MM.1S (cell line): ENCODE measurements around the gene KLF8.

Experiments used
- EZH2 ChIP-seq: fragments of 300-600 bp; sonication (generic); optimal IDR thresholded peaks from 2 replicates; pipeline ENCODE3; 2017; ENCODE audit warnings: low read depth, mild to moderate bottlenecking, antibody characterized with exemption, low read length, mixed read lengths
- EZH2phosphoT487 ChIP-seq: fragments of 300-600 bp; sonication (generic); IDR thresholded peaks from 2 replicates; pipeline ENCODE4 v1.6.1; 2018; ENCODE audit warnings: antibody characterized with exemption, low read length
- TF ChIP-seq, protein P1 (sequence below): fragments of 300-600 bp; sonication (generic); IDR thresholded peaks from 2 replicates; pipeline ENCODE4 v1.5.1; 2016; ENCODE audit warnings: antibody characterized with exemption, low read length, mixed read lengths

DNA sequence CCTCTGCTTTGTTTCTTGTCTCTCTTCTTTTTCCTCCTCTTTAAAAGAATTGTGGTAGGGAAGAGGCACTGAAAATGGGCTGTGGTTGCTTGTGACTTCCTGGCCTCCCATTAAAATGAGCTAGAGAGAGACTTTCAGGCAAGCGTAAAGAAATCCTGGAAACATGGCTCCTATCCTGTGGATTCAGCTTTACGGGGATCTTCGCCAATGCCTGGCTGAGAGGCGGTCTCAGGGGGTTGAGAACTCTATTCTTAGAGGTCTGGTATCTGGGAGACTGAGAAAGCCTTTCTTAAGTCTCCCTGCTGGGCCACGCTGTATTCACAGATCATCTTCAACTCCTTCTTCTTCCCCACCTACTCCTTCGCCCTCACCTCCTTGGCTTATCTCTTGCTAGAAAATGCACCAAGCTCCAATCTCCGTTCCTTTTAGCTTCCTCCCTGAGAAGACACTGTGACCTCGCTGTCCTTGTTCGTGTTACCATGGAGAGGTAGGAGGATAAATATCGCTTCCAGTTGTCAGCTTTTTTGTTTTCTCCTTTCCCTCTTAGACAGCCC, 542 bp upstream of the KLF8 start:
- TF ChIP-seq, protein P1, sequence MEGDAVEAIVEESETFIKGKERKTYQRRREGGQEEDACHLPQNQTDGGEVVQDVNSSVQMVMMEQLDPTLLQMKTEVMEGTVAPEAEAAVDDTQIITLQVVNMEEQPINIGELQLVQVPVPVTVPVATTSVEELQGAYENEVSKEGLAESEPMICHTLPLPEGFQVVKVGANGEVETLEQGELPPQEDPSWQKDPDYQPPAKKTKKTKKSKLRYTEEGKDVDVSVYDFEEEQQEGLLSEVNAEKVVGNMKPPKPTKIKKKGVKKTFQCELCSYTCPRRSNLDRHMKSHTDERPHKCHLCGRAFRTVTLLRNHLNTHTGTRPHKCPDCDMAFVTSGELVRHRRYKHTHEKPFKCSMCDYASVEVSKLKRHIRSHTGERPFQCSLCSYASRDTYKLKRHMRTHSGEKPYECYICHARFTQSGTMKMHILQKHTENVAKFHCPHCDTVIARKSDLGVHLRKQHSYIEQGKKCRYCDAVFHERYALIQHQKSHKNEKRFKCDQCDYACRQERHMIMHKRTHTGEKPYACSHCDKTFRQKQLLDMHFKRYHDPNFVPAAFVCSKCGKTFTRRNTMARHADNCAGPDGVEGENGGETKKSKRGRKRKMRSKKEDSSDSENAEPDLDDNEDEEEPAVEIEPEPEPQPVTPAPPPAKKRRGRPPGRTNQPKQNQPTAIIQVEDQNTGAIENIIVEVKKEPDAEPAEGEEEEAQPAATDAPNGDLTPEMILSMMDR, result no peak
- TF ChIP-seq EZH2 (no peak), EZH2phosphoT487 (no peak)
